HG03575 (cell line): ENCODE measurements around the gene WDR90.

Experiments used
- ATAC-seq: cut with Tn5 transposase; IDR thresholded peaks from one replicate; pipeline ENCODE4 v1.9.1; 2021; ENCODE audit not compliant: unreplicated experiment, insufficient number of reproducible peaks, low FRiP score; ENCODE audit errors: extremely low read depth

WDR90 gene

DNA sequence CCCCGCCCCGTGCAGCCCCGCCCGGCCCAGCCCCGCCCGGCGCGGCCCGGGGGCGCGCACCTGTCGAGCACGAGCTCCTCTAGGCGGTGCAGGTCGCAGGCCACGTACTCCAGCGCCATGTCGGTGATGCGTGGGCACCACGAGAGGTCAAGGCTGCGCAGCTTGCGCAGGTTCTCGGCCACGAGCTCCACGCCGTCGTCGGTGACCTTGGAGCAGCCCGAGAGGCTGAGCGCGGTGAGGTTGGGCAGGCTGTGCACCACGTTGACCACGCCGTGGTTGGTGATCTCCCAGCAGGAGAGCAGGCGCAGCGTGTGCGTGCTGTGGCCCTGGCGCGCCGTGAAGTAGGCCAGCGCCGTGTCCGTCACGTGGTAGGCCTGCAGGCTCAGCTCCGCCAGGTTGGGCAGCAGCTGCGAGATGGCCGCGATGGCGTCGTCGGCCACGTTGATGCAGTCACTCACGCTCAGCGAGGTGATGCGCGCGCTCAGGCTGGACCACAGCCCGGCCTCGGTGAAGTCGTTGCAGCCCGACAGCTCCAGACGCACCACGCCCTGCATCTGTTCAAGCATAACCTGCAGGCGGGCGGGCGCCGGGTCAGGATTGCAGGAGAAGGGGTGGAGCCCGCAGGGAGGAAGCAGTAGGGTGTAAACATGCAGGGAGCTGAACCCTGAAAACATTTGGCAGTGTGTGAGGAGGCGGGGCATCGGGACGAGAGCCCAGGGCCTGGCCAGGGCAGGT is 46.4 kb downstream of the WDR90 start:
- no peak for ATAC-seq

- ATAC-seq, result no peak
These were observed 49.9 kb downstream of the WDR90 start for GRCh38 chr16:698911-699671.

DNA sequence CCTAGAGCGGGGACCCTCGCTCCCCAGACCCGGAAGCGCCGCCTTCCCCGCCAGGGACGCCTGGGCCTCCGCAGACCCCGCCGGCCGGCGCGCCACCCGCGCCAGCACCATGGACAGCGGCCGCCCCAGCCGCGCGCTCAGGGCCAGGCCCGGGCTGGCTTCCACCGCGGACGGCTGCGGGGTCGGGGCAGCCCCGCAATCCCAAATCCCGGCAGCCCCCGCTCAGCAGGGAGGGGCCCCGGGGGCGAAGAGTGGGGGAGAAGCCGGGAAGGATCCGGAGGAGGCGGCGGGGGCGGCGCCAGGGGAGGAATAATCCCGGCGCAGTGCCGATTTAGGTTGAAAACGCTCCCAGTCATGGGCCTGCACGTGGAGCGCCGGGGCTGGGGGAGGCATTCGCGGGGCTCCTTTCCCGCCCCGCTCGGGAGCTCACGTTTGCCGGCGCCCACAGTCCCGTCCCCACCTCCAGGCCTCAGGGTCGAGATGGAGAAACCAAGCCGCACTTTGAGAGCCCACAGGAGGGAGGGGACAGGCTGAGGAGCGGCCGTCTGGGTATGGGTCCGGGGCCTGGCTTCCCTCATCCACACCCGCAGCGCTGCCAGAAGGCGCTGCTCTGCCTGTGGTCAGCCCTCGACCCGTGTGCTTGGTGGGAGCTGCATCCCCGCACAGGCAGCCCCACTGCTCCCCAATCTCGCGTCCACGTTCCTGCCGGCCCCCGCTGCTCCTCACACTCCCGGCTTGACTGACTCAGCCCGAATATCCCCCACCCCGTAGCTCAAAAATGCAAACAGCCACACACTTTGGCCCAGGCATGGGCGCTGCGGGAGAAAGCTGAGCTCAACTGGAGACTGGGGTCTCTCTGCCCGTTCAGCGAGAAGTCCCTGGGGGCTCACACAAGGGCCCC is 51.8 kb downstream of the WDR90 start:
- no peak for ATAC-seq

- no peak for ATAC-seq
These were observed 53.2 kb downstream of the WDR90 start for GRCh38 chr16:702341-702740.

- ATAC-seq, result no peak
These were observed 54.2 kb downstream of the WDR90 start for GRCh38 chr16:703406-703805.

GRCh38 chr16:704047-704446 is 54.9 kb downstream of the WDR90 start:
- ATAC-seq, result no peak

DNA sequence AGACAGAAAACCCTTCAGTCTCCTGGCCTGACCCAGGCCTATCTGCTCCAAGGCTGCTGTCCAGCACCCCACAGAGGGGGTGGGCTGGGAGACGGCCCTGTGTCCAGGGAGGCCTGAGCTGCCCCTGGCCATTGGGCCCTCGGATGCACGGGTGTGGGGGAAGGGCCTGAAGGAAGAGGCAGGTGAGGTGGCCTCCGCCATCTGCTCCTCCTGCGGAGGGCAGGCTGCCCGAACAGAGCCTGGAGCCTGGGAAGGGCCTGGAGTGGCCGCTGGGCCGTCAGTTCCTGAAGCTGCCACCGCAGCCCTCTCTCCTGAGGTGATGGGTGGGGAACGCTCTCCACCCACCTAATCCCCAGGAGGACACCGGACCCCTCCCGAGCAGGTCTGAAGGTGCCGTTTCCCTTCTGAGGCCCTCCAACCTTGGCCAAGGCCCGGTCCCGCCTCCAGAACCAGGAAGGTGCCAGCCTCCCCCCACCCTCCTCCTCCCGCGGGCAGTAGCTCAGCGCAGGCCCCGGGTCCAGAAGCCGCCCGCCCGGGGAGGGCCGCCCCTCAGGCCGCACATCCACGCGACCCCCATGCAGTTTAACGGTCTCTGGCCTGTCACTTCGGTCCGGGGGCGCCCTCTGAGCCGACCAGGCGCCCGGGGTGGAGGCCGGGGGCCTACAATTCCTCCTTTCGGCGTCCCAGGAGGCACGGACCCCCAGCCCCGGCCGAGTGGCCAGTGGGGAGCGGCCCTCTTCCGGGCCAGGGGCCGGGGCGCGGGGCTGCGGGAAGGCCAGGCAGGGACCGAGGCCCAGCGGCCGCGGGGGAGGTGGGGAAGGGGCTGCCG is 55.6 kb downstream of the WDR90 start:
- no peak for ATAC-seq

- ATAC-seq, result no peak
These were observed 56.4 kb downstream of the WDR90 start, which contains the start of gene FBXL16 for GRCh38 chr16:705431-706188. FBXL16 (minus strand) TSS chr16:705801; CDS start chr16:697405, 8,396 bp downstream.

- ATAC-seq, result no peak
These were observed 57.3 kb downstream of the WDR90 start for GRCh38 chr16:706189-707061.

DNA sequence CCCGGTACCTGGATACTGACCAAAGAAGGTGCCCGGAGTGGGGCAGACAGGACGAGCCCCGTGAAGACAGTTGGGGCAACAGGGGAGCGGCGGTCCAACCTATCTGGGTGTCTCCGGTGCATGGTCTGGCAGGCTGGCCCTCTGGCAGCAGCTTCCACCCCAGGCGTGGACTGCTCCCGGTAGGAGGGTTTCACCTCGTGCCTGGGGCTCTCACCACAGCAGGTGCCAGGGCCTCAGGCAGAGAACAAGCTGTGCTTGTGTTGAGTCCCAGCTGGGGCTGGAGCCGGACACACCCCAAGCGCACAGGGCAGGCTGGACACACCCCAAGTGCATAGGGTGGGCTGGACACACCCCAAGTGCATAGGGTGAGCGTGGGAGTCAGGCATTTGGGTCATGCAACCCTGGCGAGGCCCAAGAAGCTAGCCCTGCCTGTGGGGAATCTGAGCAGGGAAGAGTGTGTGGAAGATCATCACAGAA is 57.9 kb downstream of the WDR90 start:
- ATAC-seq, result no peak

DNA sequence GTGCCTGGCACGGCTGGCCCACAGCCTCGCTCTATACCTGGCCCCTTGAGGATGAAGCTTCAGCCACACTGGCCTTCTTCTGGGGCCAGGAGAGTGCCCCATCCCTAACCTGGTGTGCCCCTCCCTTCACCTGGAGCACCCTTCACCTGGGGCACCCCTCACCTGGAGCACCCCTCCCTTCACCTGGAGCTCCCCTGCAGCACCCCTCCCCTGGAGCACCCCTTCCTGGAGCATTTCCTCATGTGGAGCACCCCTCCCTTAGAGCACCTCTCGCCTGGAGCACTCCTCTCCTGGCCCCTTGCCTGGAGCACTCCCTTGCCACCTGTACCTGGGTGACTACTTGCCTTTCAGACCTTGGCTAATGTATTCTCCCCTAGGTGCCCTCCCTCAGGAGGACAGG is 58.9 kb downstream of the WDR90 start:
- no peak for ATAC-seq

DNA sequence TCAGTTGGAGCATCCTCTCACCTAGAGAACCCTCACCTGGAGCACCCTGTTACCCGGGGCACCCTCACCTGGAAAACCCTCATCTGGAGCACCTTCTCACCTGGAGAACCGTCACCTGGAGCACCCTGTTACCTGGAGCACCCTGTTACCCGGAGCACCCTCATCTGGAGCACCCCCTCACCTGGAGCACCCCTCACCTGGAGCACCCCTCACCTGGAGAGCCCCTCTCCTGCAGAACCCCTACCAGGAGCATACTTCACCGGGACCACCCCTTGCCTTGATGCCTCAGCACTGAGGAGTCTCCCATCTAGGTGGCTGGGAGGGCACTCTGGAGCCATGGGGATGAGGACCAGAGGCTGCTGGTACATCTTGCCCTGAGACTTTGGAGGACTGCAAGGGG is 59.8 kb downstream of the WDR90 start:
- no peak for ATAC-seq

DNA sequence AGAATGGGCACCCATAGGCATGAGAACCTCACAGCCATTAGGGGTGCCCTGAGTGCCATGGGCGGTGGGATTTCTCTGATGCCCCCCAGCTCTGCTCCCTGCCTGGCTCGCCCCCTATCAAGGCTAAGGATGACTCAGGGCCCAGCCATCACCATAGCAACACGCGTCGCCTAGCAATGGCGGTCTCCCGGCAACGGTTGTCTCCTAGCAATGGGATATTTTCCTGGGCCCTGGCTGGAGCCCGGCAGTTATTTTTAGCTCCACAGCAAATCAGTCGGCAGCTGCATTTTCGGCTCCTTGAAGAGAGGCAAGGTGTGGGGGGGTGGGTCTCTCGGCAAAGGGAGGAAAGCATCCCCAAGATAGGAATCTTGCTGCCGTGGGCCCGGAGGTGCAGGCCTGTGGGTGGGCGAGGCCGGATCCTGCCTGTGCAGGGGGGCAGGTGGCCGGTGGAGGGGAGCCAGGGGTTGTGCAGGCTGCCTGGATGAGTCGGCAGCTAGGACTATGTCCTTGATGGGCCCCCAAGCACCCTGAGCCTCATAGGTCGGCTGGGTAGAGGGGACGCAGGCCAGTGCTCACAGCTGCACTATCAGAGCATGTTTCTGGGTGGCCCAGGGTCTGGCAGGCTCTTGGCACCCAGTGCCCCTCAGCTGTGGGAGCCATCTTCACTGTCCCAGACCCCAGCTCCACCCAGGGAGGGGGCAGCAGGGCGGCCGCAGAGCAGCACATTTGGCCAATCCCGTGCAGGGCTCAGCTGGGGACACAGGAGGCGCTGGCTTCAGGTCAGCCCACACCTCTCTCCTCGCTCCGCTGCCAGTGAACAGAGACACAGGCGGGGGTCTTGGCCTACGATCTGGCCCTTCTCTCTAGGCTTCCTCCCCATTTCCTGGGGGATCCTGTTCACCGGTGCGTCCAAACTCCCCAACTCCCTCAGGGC is 60.7 kb downstream of the WDR90 start:
- ATAC-seq, result no peak

GRCh38 chr16:710500-711075 is 61.4 kb downstream of the WDR90 start:
- no peak for ATAC-seq

- ATAC-seq, result no peak
These were observed 61.9 kb downstream of the WDR90 start for GRCh38 chr16:711084-711483.
